Bronchus fibroblast of lung (primary cell): ENCODE results near the gene ZIK1. TPM values are rescaled to one million over a fixed set of nuclear protein-coding genes. Genes with fewer than 3 reads are reported as not detected.

Experiments
- total RNA-seq: library from RNA; depleted of rRNA; stranded (reverse); fragments of >200 nt; gene quantifications from 2 replicates; pipeline ENCODE4 v1.2.3, GENCODE V29; 2015

ZIK1 gene
- 4.2 and 4.7 TPM in 2 replicates for total RNA-seq

GRCh38 chr19:57583521-57584416 is at the start of gene ZIK1:
Gene ZIK1, plus strand, starts transcription at chr19:57584145. Its CDS starts 212 bp downstream, at chr19:57584357.

DNA sequence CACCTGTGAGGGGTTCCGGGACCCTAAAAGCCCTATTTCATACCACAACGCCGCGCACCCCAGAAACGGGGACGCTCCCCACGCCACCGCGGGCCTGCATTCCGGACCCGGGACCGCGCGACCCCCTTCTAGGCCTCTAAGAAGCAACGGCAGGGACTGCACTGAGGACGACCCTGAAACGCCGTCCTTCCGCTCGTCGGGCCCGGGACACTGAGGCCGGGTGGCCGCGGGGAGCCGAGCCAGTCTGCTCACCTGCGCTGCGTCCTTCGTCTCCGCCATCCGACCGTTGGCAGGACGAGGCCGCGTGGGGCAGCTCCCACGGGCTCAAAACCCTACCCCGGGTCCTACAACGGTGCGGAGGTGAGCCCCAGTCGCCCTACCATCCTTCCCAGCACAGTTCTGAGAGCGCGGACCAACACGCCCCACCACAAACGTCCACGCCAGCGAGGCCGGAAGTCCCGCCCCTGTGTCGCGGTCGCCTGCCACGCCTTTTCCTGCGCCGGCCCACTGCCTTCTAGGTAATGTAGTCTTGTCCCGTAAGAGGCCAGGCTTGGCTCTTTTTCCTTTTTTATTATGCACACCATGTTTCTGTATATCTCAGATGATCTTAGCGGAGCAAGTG is 24.4 kb upstream of the ZIK1 start, which contains the start of gene ZNF550:
ZNF550 (minus strand) TSS at position 460 of the 622 bp plus-strand sequence; CDS start at position 279, 181 bp downstream.

DNA sequence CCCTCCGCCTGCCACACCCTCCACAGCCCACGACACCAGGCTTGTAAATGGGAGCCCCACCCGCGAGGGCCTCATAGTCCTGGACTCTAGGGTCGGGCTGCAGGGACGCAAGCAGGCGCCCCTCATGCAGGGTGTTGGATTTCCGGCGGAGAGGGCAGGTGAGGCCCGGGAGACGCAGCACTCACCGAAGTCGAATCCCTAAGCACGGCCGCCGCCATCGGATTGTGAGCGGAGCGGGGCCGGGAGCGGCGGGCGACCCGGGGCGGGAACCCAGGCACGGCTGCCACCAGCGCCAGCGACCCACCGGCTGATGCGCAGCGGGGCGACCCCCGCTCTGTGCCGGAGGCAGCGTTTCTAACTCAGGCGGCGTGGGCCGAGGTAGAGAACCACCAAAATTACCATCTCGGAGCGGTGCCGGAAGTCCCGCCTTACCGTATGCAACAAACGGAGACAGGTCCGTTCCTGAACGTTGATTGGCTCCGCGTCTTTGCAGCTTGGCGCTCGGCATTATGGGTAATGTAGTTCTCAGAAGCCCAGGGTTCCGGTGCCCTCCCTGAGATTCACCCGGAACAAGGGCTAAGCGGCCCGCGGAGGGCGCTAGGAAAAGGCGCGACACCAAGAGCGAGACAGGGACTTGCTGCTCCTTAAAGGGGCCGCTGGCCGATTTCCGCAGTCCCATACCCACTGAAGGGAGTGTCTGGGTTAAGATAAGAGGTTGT is 5.3 kb upstream of the ZIK1 start, which contains the start of gene ZNF416:
ZNF416 (minus strand) TSS at position 425 of the 719 bp plus-strand sequence; CDS start at position 218, 207 bp downstream.

DNA sequence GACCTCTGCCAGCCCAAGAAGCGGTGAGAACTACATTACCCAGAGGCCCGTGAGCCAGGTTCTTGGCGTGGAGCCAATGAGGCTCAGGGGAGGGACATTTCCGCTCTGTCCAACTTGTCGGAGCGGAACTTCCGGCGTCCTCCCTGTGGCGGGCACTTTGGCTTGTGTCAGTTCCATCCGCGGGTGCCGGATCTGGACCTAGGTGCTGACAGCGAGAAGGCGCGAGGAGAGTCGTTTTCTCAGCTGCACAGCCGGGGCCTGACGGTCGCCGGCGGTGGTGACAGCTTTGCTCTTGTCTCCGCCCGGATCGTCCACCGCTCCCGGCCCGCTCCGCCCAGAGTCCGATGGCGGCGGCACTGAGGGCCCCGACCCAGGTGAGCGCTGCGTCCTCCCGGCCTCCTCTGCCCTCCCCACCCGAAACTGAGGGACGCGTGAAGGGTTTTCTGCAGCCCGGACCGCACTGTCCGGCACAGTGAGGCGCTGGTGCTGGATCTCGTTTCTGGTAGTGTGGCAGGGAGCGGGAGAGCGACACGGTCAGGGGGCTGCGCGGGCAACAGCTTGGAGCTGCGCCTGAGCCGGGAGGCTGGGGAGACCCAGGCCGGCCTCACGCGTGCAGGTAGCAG is 15.9 kb downstream of the ZIK1 start, which contains the start of gene ZNF530:
ZNF530 (plus strand) TSS at position 125 of the 623 bp plus-strand sequence. CDS start 4,461 bp downstream, outside the sequence.

DNA sequence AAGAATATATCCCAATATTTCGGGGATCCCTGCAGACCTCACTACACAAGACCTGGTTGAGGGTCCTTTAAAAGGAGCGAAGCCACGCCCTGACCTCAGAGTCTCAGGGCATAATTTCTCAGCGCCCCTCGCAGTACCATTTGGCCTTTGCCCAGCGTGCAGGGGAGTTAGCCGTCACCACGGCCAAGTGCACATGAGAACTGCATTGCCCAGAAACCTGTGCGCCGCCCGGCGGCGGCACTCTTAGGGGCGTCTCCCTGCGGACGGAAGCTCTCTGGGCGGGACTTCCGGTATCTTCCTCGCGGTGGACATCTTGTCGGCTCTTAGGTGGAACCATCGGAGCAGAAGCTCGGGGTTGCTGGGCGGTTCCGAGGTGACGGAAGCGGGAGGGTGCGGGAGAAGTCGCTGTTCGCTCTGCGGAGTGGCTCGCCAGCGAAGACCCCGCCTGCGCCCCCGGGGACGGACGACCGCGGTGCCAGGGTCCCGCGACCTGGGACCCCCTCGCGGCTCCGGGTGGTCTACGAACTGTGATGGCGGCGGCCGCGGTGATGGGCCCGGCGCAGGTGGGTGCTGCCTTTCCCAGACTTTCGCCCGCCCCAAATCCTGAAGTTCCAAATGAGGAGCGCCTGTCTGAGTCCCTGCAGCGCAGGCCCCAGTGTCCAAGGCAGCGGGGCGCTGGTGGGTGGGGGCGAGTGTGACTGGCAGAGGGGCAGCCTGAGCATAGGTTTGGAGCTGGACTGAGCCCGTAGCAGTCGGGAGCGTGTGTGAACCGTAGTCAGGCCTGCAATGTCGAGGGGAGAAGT is 30.2 kb downstream of the ZIK1 start, which contains the start of gene ZNF134:
ZNF134 (plus strand) TSS at position 302 of the 803 bp plus-strand sequence. CDS start 5,227 bp downstream, outside the sequence.

DNA sequence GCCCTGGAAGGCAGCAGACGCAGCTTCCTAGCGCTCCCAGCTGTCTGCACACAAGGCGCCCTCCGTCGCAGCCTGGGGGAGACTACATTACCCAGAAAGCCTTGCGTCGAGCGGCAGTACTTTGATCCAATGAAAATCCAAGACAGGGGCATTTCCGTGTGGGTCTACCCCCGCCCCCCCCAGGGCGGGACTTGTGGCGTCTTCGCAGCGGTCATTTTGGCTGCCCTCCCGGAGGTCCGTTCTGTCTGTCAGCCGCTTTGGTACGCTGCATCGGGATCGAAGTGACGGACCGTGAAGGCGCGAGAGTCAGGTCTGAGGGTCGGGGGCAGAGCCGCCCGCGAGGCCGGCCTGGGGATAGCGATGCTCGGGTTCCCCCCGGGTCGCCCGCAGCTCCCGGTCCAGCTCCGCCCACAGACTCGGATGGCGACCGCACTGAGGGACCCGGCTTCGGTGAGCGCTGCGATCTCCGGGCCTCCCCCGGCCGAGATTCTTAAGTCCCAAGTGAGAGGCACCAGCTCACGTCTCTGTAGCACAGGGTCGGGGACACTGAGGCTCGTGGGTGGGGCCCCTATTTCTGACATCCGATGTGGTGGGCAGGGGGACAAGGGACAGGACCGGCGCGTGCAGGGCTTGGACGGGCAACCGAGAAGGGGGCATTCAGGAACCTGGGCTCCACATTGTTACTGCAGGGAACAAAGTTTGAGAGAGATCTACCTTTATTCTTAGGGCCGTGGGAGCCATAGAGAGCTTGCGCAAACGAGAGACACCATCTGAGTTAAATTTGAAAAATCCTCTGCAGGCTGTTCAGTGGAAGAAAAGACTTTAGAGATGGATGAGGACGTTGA is 49.3 kb downstream of the ZIK1 start, which contains the start of gene ZNF211:
ZNF211 (plus strand) TSS at position 182 of the 845 bp plus-strand sequence; CDS start at position 361, 179 bp downstream.

Other genes starting within 250 kb of the ZIK1 start
- 4.9 TPM in 2 replicates for gene ZNF304, start 232.9 kb upstream of the ZIK1 start, total RNA-seq
- gene TRAPPC2B, start 220.6 kb upstream of the ZIK1 start, total RNA-seq, result 15.3 and 16.9 TPM in 2 replicates
- gene ZNF547, start 220.6 kb upstream of the ZIK1 start, total RNA-seq, result 0.59 and 1.2 TPM in 2 replicates
- gene ZNF548, start 194.3 kb upstream of the ZIK1 start, total RNA-seq, result 7.1 and 9.1 TPM in 2 replicates
- 3.4 and 4.7 TPM in 2 replicates for gene ZNF17, start 173.0 kb upstream of the ZIK1 start, total RNA-seq
- 9.4 and 12.6 TPM in 2 replicates for gene ZNF749, start 148.8 kb upstream of the ZIK1 start, total RNA-seq
- 0.15 TPM in 1 of 2 replicates, not detected in the other for gene VN1R1, start 127.0 kb upstream of the ZIK1 start, total RNA-seq
- 8.2 TPM in 2 replicates for gene ZNF772, start 106.6 kb upstream of the ZIK1 start, total RNA-seq
- 7.7 and 15.5 TPM in 2 replicates for gene ZNF419, start 96.4 kb upstream of the ZIK1 start, total RNA-seq
- gene ZNF773, start 84.2 kb upstream of the ZIK1 start, total RNA-seq, result 11.6 and 12.4 TPM in 2 replicates
- gene ZNF549, start 56.8 kb upstream of the ZIK1 start, total RNA-seq, result 2.5 and 3.9 TPM in 2 replicates
- gene ZNF550, start 24.3 kb upstream of the ZIK1 start, total RNA-seq, result 3.6 and 4.9 TPM in 2 replicates
- gene ZNF416, start 5.2 kb upstream of the ZIK1 start, total RNA-seq, result 2.7 TPM in 2 replicates
- gene ZNF530, start 15.7 kb downstream of the ZIK1 start, total RNA-seq, result 5.8 and 9.1 TPM in 2 replicates
- 8.4 and 9.1 TPM in 2 replicates for gene ZNF134, start 30.1 kb downstream of the ZIK1 start, total RNA-seq
- gene ZNF211, start 49.0 kb downstream of the ZIK1 start, total RNA-seq, result 3.4 and 3.9 TPM in 2 replicates
- gene ZSCAN4, start 84.8 kb downstream of the ZIK1 start, total RNA-seq, result not detected in 2 replicates
- 4.0 and 6.8 TPM in 2 replicates for gene ZNF551, start 97.8 kb downstream of the ZIK1 start, total RNA-seq
- 1.0 and 1.3 TPM in 2 replicates for gene ZNF154, start 125.1 kb downstream of the ZIK1 start, total RNA-seq
- 3.4 and 4.5 TPM in 2 replicates for gene ZNF671, start 143.5 kb downstream of the ZIK1 start, total RNA-seq
- 4.8 and 5.7 TPM in 2 replicates for gene ZNF776, start 162.7 kb downstream of the ZIK1 start, total RNA-seq
- gene ZNF586, start 185.5 kb downstream of the ZIK1 start, total RNA-seq, result 4.9 and 5.9 TPM in 2 replicates
- 3.0 and 4.2 TPM in 2 replicates for gene ZNF552, start 230.8 kb downstream of the ZIK1 start, total RNA-seq
- 8.0 and 9.6 TPM in 2 replicates for gene ZNF587B, start 246.2 kb downstream of the ZIK1 start, total RNA-seq